LoVo (cell line): ENCODE results near the gene PLXNA4.

Experiments
- DNase-seq: peaks from one replicate; pipeline ENCODE4 v3.0.0-alpha.2; 2016; ENCODE audit warnings: low spot score

The PLXNA4 gene

DNA sequence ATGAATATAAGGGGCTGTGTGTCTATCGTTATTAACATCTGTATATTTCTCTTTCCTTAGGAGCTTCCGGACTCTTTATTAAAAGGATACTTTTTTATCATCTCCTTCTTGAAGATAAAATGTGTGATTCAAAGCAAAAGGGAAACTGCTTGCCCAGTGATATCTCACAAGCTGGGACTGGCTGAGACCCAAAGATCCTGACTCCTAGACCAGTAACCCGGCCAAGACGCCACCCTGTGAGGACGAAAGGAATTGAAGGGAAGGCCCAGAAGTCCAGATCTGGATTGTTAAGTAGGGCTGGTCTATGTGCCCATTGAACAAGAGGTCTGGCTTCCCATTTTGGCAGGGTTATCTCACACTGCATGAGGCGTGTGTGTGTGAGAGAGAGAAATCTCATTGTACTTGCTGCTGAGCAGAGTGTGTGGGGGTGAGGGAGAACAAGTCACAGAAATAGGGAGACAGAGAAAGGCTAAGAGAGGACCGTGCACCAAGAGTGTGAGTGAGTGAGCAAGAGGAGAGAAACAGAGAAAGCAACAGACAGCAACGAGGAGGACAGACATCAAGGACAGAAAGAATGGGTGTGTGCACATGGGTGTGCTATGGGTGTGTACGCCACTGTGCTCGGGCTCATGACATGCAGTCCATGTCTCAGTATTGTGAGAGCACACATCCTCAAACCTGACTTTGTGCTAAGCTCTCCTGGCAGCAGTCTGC lies 75.4 kb downstream of the PLXNA4 start:
- DNase-seq = no peak

DNA sequence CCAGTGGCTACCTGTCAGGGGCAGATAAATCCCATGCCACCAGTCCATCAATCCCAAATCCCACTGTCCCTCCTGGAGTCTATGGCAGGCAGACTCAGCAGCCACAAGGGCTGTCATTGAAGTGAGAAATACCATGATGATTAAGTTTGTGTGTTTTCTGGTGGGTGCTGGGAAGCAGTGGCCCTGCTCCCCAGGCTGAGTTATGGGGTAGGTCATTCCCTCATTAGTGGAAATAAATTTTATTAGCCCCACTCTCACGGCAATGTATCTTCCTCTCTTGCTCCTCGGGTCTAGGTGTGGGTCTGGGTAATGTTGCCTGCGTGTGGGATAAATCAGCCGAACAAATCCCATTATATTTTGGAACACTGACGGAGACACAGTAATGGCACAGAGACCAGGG lies 76.8 kb downstream of the PLXNA4 start:
- DNase-seq = no peak

DNA sequence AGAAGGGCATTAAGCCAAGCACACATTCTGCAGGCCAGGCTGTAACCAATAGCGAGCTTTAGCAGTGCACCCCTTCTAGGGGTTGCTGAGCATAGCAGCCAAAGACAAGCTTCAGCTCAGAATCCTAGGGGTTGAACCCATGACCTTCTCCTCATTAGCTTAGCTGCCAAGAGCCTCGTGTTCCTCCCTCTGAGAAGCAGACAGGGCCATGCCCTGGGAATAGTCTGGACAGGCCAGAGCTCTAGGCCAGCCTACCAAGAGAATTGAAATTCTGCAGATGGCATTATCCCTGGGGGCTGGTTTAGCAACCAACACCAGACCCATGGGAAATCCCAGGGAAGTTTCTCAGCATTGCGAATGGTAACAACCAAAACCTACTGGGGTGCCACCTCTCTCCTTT lies 77.2 kb downstream of the PLXNA4 start:
- no peak for DNase-seq

DNA sequence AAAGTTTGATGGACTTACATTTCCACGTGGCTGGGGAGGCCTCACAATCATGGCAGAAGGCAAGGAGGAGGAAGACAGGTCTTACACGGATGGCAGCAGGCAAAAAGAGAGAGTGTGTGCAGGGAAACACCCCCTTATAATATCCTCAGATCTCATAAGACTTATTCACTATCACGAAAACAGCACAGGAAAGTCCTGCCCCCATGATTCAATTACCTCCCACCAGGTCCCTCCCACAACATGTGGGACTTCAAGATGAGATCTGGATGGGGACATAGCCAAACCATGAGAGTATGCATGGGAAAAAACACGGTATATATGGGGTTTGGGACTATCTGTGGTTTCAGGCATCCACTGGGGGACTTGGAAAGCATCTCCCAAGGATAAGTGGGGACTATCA lies 78.0 kb downstream of the PLXNA4 start:
- DNase-seq = no peak

DNA sequence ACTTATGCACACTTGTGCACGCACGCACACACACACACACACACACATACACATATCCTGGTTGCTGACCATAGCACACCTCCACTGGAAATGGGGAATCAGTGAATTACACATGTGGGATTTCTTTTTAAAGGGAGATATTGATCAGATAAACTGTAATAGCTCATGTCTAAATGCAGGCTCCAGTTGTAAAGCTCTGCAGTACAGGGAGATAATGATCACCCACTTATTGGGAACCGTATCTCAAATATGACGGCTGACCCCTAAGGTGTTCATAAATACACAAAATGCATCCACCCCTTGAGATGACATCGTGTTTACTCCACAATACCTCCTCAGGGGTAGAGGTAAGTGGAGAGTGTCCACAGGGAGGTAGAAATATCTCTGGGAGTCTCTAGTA lies 79.2 kb downstream of the PLXNA4 start:
- DNase-seq = no peak

DNA sequence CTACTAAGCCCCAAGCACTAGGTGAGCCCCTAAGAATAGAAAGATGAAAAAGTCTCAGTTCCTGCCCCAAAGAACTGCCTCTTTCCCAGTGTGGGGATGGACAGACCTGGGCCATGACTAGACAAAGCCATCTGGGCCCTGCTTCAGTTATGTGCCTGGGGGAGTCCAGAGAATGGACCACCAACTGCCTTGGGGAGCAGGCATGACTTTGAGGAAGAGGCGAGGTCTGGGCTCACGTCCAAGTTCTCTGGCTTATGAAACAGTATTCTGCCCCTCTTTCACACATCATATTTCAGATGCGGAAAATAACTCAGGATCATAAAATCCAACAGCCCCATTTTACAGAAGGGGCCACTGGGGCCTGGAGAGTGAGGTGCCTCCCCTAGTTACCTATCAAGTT lies 80.3 kb downstream of the PLXNA4 start:
- DNase-seq = no peak

DNA sequence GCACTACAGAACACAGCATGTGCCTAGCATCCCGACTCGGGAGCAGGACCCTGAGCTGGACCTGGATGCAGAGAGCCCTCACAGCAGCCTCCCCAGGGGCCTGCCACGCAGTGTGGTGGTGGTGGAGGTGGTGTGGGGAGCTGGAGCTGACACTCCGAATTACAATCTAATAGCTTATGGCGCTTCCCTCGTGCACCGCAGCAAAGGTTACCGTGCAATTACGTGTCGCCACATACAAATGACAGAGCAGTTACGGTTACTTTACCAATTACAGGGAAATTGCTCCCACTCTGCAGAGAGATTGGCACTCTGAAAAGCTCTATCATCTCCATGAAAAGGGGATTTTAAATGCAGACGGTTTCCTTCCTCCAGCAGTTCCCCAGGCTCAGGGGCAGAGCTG lies 81.8 kb downstream of the PLXNA4 start:
- no peak for DNase-seq

DNA sequence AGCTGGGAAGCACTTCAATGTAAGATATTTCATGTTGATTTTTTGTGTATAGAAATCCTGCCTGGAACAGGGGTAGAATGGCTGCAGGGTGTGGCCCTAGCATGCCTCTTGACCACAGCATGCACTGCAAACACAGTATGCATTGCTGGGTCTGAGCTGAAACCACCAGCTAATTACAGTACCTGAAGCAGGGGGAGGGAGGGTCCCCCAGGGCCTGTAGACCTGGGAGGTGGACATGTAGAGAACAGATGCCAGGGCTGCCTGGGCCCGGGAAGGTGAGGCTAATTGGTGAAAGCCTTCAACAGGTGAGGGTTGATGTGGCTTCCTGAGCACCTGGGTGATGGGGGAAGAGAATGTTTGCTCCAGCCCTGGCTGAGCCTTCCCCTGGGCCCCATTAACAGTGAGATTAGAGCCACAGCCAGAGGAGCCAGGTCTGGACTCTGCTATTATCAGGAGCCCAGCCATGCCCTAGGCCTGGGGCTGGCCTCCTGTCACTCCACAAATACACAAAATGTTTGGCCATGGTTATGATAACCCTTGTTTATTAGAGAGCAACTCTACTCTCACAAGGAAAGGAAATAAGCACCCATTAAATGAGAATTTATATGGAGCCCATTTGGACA lies 83.3 kb downstream of the PLXNA4 start:
- no peak for DNase-seq

DNA sequence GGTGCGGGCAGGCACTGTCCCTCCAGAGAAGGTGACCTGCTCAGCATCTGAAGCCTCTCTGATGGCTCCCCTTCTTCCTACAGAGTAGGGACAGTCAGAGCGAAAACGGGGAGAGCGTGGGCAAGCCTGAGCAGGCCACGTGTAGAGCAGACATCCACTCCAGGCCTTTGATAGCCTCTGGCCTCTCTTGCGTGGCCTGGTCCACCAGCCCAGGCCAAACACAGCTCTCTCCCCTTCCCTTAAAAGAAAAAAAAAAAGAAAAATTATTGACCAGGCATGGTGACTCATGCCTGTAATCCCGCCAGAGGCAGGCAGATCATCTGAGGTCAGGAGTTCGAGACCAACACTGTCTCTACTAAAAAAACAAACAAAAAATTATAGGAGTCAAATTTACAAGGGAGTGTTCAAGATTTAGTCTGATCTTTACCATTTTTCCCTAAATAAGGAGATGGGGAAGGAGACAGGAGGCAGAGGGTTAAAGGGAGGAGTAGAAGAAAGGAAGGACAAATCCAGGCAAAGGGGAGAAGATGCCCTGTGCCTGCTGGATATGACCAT lies 84.8 kb downstream of the PLXNA4 start:
- no peak for DNase-seq

DNA sequence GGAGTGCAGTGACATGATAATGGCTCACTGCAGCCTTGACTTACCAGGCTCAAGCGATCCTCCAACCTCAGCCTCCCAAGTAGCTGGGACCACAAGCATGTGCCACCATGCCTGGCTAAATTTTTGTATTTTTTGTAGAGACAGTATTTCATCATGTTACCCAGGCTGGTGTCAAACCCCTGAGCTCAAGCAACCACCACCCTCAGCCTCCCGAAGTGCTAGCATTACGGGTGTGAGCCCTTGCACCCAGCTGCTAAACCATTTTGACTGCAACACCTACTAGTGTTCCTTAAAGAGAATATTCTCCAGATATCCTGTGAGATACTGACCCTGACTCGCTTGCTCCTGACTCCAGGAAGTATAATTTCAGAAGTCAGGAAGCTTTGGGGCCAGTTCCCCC lies 85.8 kb downstream of the PLXNA4 start:
- DNase-seq = no peak

DNA sequence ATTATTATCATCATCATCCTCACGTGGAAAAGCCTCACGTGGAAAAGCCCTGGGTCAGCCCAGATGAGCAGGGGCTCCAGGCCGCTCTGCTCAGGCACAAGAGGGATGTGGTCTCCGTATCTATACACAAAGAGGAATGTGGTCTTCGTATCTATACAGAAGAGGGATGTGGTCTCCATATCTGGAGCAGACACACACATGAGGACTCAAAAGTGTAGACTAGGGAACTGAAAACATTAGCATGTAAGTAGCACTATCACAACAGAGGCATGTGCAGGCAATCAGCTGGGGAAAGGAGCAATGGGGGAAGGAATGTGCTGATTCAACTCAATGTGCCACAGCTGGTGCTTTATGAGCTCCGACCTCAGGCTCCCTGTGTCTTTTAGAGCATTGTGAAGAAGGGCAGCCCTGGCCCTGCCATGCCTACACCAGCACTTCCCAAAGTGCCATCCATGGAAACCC lies 86.5 kb downstream of the PLXNA4 start:
- DNase-seq = no peak

DNA sequence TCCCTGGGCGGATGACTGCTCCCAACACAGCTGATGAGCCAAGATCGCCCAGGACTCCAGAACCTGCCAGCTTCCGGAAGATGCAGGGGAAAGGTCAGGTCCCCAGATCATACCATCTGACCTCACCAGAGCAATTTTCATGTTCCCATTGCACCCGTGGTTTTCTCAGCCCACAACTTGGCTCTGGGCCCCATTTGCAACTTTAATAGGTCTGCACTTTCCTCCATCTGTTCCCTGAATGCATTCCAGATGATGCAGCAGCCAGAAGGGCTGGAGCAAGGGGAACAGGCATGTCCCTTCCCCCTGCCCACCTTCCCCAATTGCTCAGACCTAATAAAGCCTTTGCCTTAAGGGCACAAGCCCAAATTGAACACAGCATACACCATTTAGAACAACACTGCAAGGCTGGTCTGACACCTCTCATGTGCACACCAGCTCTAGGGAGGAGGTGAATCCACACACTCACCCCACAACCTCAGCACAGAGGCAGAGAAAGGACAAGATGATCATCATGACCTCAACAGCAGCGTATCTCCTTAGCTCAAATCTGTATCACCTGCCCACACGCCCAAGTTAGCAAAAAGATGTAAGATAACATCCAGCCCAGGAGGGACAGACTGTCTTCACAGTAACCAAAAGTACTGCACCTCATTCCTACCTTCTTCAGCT lies 87.5 kb downstream of the PLXNA4 start:
- DNase-seq = no peak

DNA sequence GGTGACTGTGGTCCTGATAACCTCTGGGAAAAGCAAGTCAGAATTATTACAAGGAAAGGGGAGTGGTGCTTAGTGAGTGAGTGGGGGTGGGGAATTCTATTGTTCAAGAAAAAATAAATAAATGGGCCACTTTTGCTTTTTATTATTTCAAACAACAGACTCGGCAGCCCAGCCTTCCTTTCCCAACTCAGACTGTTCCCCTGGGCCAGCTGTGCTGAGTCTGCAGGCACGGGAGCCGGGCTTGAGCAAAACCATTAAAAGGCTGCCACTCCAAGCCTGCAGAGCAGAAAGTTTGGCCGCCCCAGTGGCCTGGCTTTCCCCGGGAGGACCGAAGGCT lies 90.0 kb downstream of the PLXNA4 start:
- no peak for DNase-seq

DNA sequence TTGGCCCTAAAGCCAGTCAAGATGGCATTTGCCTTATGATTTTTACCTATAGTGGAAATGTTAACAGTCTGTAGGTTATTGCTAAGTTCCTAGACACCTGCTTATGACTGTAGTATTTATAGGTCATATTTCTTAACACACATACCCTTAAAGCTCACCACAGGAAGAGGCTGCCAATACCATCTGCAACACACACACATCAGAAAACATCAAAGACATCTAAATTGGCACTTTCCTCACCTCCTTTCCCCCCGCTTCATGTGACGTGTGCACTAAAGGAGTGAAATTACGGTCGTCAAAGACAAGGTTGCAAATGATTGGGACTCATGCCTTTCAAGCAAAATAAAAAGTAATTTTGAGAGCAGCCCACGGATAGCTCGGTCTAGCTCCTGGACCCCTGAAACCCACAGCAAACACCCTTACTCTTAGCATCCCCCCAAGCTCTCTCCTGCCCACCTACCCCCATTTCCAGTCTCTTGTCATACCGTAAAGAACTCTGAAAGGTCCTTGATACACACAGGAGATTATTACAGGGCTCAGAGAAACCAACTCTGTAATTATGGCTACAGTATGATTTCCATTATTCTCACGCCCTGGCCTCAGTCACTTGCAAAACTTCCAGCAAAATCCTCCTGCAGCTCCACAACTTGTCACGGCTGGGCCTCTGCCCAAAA lies 90.5 kb downstream of the PLXNA4 start:
- DNase-seq = no peak

DNA sequence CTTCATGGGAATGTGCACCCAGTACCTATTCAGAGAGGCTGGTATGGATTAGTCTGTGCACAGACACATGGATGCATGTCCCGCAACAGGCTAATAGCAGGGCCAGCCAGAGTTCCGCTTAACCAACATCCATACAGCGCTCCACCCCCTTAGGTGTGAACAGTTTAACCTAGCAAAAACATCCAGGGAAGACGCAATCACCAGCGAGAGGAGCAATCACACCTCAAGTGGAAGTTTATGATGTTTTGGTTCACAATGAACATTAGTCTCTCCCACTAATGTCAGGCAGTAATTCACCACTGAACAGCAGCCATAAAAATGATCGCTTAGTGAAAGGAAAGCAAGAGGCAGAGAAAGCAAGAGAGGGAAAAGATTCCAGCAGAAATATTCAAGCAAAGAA lies 91.1 kb downstream of the PLXNA4 start:
- no peak for DNase-seq

DNA sequence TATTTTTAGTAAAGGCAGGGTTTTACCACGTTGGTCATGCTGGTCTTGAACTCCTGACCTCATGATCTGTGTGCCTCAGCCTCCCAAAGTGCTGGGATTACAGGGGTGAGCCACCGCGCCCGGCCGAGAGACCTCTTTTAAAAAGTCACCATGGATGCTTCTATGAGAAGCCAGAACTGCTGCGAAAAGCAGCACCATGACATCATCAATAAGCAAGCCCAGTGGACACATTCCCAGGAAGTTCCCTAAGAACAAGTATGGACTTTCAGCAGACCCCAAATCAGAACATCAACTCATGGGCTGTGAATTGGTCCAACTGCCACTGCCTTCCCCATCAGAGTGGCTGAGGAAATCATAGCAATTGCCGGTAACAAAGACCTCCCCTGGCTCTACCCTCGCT lies 93.4 kb downstream of the PLXNA4 start:
- no peak for DNase-seq

DNA sequence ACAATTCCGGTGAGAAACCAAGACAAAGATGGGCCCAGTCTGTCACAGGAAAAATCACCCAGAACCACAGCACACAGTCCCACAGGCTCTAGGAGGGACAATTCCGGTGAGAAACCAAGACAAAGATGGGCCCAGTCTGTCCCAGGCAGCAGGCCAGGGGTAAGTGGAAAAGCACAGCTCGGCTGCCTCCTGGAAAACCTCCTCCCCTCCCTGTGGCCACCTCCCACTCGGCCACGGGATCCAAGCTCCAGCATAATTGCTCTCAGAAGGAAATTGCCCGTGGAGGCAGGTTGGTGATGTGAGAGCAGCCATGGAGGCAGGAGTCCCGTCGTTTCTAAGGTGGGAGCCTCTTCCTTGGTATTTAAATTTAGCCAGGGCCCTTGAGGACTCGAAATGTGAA lies 95.7 kb downstream of the PLXNA4 start:
- DNase-seq = no peak

DNA sequence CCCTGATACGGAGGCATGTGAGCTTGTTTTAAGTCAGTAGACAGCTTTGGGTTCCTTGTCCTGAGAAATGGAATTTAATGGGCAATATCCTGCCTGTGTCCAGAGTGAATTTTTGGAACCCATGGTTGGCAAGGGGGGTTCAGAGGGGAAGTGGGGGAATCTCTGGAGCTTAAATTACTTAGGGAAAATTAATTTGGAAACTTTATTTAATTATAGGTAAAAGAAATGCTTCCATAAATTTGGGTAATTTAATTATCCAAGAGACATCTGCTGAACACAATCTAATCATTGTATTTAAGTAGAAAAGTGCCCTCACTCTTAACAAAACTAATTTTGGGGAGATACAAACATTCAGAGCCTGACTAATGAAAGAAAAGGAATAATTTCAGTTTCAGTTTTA lies 99.7 kb downstream of the PLXNA4 start:
- no peak for DNase-seq

DNA sequence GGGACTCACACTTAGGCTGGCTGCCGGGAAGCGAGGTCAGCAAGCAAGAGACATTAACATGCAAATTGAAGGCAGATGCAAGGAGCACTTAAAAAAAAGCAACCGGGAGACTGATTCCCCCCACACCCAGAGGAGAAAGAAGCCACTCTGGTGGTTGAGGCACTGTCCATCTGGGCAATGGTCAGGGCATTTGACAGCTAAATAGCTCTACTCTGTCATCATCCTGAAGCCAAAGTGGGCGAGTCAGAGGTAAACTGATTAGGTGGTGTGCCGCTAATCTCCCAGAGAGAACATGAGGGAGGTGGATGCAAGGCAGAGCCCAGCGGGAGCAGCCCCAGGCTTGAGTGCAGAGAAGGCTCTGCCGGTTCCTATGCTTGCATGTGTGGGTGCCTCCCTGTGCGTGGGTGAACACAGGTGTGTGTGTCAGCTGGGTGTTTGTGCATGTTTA lies 100.6 kb downstream of the PLXNA4 start:
- no peak for DNase-seq

DNA sequence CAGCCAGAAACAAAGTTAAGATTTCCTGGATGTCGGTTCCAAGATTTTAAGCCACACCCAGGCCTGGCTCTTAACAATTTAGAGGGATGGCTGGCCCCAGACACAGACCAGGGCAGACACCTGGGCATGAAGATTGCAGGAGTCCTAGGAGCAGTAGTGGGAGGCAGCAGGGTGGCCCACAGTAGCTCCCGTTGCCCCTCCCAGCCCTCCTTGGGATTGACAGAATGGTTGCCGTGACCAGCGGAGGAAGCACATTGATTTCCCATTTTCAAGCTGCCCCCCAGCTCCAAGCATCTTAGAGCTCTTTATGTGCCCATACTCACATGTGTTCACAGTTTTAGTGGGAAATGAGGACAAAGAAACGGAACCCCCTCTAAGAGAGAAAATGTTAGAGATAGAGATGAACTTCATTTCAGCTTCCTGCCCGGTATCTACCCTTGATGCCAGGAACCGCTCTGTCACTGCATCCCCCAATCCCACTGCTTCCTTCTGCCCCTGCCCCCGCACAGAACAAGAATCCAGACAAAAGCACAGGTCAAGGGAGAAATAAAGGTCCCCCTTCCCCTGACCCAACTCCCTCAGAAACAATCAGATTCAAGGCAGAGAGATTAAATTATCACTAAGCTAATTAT lies 101.1 kb downstream of the PLXNA4 start:
- DNase-seq = no peak

DNA sequence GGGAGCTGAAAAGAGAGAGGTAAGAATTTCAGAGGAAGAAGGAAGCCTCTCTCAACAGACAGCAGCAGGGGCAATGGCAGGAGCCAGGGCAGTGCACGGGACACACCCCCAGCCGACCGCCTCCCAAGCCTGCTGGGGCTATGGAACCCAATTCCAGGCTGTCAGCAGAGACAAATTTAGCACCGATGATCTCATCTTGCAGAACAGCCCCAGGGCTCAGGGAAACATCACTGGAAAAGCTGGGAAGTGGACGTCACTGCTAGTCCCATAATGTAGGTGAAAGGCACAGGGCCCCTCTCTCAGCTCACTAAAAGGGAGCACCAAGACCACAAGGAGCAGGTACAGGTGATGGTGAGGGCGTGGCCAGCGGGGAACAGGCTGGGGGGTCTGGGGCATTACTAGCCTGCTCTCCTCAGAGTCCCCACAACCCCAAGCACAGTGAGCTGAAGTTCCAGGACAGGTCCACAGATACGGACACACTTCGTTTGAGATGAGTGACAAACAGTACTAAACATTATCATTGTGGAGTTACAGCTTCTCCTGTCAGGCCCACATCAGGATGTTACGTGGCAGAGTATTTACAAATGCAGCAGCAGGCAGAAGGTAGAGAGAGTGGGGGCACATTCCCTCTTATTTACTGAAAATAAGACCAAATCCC lies 103.7 kb downstream of the PLXNA4 start:
- no peak for DNase-seq

DNA sequence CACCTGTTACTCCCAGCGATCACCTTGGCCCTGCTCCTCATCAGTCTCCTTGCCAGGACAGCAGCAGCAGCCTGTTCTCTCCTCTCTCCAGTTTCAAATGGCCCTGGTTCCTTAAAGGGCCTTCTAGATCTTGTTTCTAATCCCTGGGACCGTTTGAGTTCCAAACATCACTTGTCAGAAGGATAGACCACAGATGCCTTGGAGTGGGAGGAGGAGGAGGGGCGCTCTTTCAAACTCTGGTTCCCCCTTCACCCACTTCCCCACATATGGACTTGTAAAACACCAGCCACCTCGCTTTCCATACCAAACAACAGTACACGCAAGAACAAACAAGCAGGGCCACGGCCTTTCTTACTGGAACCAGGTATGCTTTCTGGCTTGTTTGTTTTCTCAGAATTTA lies 104.8 kb downstream of the PLXNA4 start:
- no peak for DNase-seq
